Measurements from ENCODE around the gene LARGE2. TPM values are rescaled to one million over a fixed set of nuclear protein-coding genes. Genes with fewer than 3 reads are reported as not detected.

Gene LARGE2
- total RNA-seq, 1 experiment from 2014 or later, result 124 TPM

GRCh38 chr11:45900916-45901617 lies 21.4 kb upstream of the LARGE2 start (continued):
- TF ChIP-seq, protein P1, sequence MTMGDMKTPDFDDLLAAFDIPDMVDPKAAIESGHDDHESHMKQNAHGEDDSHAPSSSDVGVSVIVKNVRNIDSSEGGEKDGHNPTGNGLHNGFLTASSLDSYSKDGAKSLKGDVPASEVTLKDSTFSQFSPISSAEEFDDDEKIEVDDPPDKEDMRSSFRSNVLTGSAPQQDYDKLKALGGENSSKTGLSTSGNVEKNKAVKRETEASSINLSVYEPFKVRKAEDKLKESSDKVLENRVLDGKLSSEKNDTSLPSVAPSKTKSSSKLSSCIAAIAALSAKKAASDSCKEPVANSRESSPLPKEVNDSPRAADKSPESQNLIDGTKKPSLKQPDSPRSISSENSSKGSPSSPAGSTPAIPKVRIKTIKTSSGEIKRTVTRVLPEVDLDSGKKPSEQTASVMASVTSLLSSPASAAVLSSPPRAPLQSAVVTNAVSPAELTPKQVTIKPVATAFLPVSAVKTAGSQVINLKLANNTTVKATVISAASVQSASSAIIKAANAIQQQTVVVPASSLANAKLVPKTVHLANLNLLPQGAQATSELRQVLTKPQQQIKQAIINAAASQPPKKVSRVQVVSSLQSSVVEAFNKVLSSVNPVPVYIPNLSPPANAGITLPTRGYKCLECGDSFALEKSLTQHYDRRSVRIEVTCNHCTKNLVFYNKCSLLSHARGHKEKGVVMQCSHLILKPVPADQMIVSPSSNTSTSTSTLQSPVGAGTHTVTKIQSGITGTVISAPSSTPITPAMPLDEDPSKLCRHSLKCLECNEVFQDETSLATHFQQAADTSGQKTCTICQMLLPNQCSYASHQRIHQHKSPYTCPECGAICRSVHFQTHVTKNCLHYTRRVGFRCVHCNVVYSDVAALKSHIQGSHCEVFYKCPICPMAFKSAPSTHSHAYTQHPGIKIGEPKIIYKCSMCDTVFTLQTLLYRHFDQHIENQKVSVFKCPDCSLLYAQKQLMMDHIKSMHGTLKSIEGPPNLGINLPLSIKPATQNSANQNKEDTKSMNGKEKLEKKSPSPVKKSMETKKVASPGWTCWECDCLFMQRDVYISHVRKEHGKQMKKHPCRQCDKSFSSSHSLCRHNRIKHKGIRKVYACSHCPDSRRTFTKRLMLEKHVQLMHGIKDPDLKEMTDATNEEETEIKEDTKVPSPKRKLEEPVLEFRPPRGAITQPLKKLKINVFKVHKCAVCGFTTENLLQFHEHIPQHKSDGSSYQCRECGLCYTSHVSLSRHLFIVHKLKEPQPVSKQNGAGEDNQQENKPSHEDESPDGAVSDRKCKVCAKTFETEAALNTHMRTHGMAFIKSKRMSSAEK (CRISPR knock-in tag; IDR thresholded peaks at IDR 0.05; ENCODE audit: borderline replicate concordance), result no peak
- TF ChIP-seq IRF2 (CRISPR knock-in tag; IDR thresholded peaks at IDR 0.05; ENCODE audit: borderline replicate concordance, low read depth) (no peak), ETV6 (CRISPR knock-in tag; IDR thresholded peaks at IDR 0.05) (no peak), NFYB (CRISPR knock-in tag; conservative IDR thresholded peaks at IDR 0.05; ENCODE audit: low read depth) (no peak), GABPB1 (CRISPR knock-in tag; IDR thresholded peaks at IDR 0.05) (no peak), ATF6 (CRISPR knock-in tag; IDR thresholded peaks at IDR 0.05) (no peak), E2F5 (CRISPR knock-in tag; IDR thresholded peaks at IDR 0.05) (no peak)

DNA sequence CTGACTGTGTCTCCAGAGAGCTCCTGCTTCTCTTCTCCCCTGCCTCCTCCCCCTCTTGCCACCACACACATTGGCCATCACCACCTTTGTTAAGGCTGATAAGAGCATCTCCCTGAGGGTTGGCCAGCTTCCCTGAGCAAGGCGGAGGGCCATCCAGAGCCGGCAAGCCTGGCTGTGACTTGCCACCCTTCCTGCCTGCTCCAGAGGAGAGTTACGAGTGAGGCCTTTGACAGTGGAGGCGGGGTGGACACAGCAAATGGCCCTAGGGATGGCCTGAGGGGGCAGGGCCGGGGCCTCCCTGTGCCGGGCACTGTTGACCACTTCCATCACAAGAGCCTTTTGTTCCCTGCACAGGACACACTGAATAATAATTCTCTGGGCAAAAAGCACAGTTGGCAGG lies 20.8 kb upstream of the LARGE2 start:
- H3K4me1 Mint-ChIP-seq, result peaks cover 12% of the 10 kb centered on the region
- POLR2A ChIA-PET, result no interaction called here
- TF ChIP-seq E2F4 (CRISPR knock-in tag; IDR thresholded peaks at IDR 0.05; ENCODE audit: borderline replicate concordance, low read depth), result no peak
- TF ChIP-seq TEAD4 (CRISPR knock-in tag; IDR thresholded peaks at IDR 0.05), result no peak
- TF ChIP-seq MLX (CRISPR knock-in tag; IDR thresholded peaks at IDR 0.05), result no peak
- TF ChIP-seq IRF1 (CRISPR knock-in tag; IDR thresholded peaks at IDR 0.05), result no peak
- TF ChIP-seq SOX15 (CRISPR knock-in tag; IDR thresholded peaks at IDR 0.05), result no peak
- no peak for TF ChIP-seq NFE2L1 (CRISPR knock-in tag; IDR thresholded peaks at IDR 0.05)
- TF ChIP-seq RORB (CRISPR knock-in tag; IDR thresholded peaks at IDR 0.05), result no peak
- TF ChIP-seq, protein P2, sequence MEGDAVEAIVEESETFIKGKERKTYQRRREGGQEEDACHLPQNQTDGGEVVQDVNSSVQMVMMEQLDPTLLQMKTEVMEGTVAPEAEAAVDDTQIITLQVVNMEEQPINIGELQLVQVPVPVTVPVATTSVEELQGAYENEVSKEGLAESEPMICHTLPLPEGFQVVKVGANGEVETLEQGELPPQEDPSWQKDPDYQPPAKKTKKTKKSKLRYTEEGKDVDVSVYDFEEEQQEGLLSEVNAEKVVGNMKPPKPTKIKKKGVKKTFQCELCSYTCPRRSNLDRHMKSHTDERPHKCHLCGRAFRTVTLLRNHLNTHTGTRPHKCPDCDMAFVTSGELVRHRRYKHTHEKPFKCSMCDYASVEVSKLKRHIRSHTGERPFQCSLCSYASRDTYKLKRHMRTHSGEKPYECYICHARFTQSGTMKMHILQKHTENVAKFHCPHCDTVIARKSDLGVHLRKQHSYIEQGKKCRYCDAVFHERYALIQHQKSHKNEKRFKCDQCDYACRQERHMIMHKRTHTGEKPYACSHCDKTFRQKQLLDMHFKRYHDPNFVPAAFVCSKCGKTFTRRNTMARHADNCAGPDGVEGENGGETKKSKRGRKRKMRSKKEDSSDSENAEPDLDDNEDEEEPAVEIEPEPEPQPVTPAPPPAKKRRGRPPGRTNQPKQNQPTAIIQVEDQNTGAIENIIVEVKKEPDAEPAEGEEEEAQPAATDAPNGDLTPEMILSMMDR (IDR thresholded peaks at IDR 0.05), result no peak
- TF ChIP-seq ZNF396 (CRISPR knock-in tag; IDR thresholded peaks at IDR 0.05; ENCODE audit: borderline replicate concordance), result no peak
- no peak for TF ChIP-seq PREB (CRISPR knock-in tag; IDR thresholded peaks at IDR 0.05; ENCODE audit: borderline replicate concordance)
- TF ChIP-seq, protein P3, sequence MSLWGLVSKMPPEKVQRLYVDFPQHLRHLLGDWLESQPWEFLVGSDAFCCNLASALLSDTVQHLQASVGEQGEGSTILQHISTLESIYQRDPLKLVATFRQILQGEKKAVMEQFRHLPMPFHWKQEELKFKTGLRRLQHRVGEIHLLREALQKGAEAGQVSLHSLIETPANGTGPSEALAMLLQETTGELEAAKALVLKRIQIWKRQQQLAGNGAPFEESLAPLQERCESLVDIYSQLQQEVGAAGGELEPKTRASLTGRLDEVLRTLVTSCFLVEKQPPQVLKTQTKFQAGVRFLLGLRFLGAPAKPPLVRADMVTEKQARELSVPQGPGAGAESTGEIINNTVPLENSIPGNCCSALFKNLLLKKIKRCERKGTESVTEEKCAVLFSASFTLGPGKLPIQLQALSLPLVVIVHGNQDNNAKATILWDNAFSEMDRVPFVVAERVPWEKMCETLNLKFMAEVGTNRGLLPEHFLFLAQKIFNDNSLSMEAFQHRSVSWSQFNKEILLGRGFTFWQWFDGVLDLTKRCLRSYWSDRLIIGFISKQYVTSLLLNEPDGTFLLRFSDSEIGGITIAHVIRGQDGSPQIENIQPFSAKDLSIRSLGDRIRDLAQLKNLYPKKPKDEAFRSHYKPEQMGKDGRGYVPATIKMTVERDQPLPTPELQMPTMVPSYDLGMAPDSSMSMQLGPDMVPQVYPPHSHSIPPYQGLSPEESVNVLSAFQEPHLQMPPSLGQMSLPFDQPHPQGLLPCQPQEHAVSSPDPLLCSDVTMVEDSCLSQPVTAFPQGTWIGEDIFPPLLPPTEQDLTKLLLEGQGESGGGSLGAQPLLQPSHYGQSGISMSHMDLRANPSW (CRISPR knock-in tag; conservative IDR thresholded peaks at IDR 0.05; ENCODE audit: low read depth), result no peak
- no peak for TF ChIP-seq NFATC4 (CRISPR knock-in tag; IDR thresholded peaks at IDR 0.05)

More for the DNA sequence above, 20.8 kb upstream of the LARGE2 start:
- H3K9me3 Mint-ChIP-seq, result no peaks in the 10 kb centered on the region
- CTCF ChIA-PET, result interaction anchor here (0.8 to 1.5 kb wide), 2 partner anchors 64 to 105 kb away, joined by 4 read pairs; no protein-coding TSS in a partner anchor
- H3K36me3 Mint-ChIP-seq, result 0 out of 2 replicates have a peak, but pooled peaks cover 3% of the 10 kb centered on the region
- no peak for DNase-seq (ENCODE audit: low spot score)
- H3K27me3 Mint-ChIP-seq (ENCODE audit: low read depth), result peaks cover 6% of the 10 kb centered on the region
- H3K27ac Mint-ChIP-seq, result no peak overlapping the region
- H3K4me3 Mint-ChIP-seq, result no peak overlapping the region
- no peak for ATAC-seq

Measured in WTC11 (cell line).